8988T (cell line): ENCODE data around the gene ACSS2.
"Not testable (repeated sequence)": the region's sequence is repeated elsewhere in the genome, so short reads cannot be mapped to it uniquely, and the experiment has no call there.

Experiments
- DNase-seq: peaks from one replicate; pipeline ENCODE4 v3.0.0; 2011

The ACSS2 gene

DNA sequence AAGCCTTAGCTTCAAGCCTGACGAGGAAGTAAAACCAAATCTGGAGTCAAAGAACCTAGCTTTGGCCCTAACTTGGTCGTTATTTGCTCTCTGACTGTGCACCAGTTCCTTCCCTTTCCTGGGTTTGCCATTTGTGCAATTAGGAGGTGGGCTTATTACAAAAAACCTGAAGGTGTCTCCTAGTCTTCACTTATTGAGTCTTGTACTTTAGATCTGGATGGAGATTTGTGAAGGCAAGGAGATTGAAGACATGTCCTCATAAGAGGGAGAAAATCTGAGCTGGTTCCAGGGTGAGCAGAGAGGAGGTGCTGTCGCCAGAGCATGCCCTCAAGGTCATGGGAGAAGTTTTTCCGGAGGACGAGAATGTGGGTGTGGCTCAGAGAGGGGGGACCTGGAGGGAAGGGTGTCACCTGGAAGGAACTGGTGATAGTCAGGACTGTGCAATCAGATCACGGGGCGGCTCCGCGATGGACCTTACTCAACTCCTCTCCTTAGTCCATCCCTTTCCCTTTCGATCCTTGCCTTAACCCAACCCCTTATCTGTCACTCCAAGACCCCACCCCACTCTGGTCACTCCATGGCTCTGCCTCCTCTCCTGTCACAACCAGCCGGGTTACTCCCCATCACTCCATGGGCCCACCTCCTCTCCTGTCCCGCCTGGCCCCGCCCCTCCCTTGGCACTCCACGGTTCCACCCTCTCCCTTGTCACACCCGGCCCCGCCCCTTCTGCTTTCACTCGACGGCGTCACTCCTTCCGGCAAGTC is 588 bp upstream of the ACSS2 start:
- DNase-seq, result peak; percentile 73

DNA sequence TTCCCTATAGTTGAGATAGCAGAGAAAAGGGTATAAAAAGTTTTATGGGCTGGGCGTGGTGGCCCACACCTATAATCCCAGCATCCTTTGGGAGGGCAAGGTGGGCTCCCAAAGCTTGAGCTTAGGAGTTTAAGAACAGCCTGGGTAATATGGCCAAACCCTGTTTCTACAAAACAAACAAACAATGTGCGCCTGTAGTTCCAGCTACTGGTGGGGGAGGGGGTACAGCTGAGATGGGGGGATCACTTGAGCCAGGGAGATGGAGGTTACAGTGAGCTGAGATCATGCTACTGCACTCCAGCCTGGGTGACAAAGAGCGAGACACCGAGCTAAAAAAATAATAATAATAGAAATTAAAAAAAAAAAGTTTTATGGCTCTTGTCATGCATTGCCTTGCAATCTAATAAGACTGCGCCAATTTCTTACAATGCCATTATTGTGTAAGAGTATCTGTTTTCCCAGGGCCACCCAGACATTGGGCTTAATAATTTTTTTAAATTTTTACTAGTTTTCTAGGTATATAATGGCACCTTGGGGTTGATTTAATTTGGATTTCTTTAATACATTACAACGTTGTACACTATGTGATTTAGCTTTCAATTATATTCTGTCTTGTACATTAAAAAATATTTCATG is 3.9 kb downstream of the ACSS2 start:
- DNase-seq, result no peak

DNA sequence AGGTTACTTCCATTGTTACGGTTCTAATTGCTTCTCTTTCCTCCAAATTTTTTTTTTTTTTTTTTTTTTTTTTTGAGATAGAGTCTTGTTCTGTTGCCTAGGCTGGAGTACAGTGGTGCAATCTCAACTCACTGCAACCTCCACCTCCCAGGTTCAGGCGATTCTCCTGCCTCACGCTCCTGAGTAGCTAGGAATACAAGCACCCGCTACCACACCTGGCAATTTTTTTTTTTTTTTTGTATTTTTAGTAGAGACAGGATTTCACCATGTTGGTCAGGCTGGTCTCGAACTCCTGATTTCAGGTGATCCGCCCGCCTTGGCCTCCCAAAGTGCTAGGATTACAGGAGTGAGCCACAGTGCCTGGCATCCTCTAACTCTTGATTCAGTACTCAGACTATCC is 4.6 kb downstream of the ACSS2 start:
- not testable (repeated sequence) for DNase-seq

DNA sequence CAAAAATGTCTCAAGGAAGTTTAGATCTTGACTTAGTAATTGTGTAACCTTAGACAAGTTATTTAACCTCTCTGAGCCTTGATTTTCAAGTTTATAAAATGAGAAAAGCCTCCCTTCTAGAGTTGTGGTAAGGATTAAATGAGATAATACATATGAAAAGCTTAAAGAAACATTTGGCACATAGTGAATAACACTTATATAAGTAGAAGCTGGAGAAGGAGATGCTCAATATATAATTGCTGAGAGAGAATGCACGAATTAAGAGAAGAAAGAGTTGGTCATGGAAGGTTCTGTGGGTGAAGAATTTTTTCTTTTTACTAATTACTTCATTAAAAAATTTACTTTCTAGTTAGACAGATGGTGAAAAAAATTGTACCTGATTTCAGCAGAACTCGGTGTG is 5.3 kb downstream of the ACSS2 start:
- no peak for DNase-seq

- no peak for DNase-seq
Observed at GRCh38 chr20:34883087-34883688, 6.8 kb downstream of the ACSS2 start.

GRCh38 chr20:34883809-34884208 is 7.4 kb downstream of the ACSS2 start:
- no peak for DNase-seq

GRCh38 chr20:34884260-34884659 is 7.8 kb downstream of the ACSS2 start:
- DNase-seq, result no peak

- no peak for DNase-seq
Observed at GRCh38 chr20:34886122-34886521, 9.7 kb downstream of the ACSS2 start.

GRCh38 chr20:34887023-34887422 is 10.6 kb downstream of the ACSS2 start:
- no peak for DNase-seq

GRCh38 chr20:34888468-34888867 is 12.1 kb downstream of the ACSS2 start:
- no peak for DNase-seq

DNA sequence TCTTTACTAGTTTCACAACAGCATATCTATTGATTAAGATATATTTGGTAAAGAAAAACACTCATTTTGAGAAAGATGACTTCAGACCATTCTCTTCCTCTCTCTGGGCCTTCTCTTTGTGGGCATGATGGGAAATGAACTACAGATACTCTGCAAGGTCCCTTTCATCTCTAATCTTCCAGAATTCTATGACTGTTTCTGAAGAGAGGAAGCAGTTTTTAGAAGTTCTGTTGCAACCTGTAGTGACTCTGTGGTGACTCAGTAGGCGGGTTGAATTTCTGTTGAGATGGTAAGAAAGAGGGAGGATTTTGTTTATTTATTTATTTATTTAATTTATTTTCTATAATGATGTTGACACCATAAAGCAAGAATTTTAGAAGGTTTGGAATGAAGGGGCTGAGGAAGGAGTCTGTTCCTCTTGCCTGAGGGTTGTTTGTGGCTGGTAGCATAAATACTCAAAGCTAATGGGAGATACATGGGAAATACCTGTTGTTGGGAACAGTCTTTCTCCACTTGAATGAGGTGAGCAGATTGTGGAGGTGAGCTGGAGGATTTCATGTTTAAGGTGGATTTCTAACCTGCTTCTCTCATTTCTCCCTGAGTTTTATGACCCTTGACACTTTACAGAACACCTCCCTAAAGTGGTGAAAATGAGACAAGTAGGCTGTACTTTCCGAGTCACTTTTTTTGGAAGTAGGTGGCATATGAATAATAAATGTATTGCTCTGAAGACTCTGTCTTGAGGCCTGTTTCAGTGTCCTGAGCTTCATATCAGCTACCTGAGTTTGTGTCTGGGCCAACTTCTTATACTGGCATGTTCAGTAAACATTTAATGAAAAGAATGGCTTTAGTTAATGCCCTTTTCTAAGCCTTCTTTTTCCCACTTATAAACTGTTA is 15.0 kb downstream of the ACSS2 start:
- DNase-seq, result no peak

DNA sequence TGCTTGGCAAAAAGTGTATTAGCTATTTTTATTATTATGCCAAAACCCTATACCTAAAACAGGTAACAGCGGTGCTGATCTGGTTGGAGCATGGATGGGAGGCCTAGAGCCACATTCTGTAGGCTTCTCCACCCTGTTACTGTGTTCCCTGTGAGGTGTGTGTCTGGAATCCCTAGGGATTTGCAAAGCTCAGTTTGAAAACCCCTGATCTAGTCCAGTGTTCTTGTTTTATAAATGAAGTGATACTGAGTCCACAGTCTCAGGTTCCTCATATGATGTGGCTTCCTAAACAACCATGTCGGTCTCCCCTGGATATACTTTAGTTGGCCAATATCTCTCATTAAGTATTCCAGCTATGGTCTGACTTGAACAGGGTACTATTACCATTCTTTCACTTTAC is 16.3 kb downstream of the ACSS2 start:
- DNase-seq, result no peak

DNA sequence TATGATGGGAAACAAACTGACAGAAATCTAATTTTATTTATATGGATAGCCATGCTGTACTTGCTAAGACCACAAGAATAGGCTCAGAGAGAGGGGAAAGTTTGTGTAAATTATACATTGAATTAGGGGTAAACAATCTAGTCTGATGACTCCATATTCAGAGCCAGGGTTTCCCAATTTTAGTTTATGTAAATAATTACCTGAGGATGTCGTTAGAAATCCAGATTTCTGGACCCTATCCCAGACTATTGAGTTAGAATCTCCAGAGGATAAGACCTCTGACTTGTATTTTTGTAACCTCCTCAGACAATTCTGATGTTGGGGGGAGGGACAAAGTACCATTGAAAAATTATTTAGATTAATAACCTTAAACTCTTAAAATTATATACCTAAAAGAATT is 18.3 kb downstream of the ACSS2 start:
- DNase-seq, result no peak

- DNase-seq, result no peak
Observed at GRCh38 chr20:34895465-34895864, 19.1 kb downstream of the ACSS2 start.

DNA sequence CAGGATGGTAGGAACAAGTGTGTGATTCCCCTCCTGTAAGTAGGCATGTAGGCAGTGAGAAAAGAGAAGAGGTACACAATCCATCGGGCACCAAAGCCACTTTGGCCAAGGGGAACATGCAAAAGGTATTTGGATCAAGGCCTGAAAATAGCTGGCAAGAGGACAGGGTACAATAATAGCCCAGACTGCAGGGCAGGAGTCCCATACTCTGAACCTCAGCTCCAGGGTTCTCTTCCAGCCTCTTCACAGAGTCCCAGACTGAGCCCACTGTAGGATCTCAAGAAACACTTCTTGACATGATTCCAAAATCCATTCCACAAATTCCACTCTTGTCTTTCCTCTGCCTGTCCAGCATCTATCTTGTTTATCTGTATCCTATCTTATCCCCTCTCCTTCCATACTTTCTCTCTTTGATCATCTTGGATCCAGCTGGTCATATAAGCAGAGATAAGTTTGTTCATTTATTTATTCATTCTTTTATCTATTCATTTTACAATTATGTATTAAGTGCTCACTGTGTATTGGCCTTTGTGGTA is 19.7 kb downstream of the ACSS2 start:
- no peak for DNase-seq

GRCh38 chr20:34898129-34898528 is 21.7 kb downstream of the ACSS2 start:
- DNase-seq, result not testable (repeated sequence)

GRCh38 chr20:34898731-34899130 is 22.3 kb downstream of the ACSS2 start:
- not testable (repeated sequence) for DNase-seq

- no peak for DNase-seq
Observed at GRCh38 chr20:34904202-34904621, 27.8 kb downstream of the ACSS2 start.

DNA sequence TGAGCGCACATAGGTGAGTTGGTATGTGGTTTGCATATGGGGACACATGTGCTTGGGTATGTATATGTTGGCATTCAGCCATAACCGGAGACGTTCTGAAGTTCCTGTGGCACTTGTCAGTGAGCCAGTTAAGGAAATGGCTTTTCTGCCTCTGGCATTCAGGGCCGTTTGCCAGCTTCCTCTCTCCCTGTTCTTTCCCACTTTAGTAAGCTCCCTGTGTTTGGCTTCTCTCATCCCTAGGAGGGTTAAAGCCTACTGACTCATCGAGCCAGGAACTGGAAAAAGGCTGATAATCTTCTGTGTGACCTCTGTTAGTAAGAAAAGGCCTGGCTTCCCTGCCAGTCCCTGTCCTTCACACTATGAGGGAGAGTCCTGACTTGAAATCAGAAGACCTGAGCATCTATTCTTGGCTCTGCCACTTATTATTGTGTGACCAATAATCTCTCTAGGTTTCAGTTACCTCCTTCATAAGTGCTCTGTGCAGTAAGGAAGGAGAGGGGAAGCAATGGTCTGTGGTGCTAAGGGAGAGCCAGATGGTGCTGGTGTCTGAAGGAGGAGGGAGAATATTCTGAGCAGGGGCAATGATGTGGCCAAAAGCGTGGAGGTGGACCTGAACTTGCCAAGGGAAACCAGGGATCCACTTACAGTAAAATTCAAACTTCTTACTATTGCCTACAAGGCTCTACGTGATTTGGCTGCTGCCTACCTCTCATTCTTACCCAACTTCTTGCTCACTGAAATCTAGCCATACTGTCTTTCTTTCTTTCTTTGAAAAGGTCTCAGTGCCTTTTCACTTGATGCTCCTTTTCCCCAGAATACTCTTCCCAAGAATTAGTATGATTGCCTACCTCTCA is 31.4 kb downstream of the ACSS2 start:
- peak; percentile 49 for DNase-seq

GRCh38 chr20:34915131-34915530 is 38.7 kb downstream of the ACSS2 start:
- DNase-seq, result no peak

DNA sequence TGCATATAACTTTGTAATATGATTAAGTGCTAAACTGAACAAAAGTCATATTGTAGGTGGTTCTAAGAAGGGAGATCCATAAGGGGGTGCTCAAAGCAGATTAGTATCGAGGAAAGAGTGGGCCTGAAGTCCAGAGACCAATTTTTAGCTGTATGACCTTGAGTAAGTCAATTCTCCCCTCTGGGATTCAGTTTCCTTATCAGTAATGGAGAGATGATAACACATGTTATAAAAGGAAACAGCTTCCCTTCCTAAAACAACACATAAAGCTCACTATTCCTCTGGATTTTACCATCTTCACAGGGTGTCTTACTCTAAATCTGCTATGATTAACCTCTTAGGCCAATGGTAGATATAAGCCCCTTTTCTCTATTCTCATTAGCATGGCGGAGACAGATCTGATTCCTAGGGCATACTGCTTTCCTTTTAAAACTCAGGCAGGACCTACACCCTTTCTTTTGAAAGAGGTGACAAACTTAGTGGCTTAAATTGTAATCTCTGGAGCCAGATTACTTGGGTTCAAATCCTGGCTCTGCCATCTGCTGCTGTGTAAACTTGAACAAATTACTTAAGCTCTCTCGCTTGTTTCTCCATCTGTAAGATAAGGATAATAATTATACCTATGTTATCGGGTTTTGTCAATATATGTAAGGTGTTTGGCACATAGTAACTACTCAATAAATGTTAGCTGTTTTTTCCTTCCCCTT is 39.5 kb downstream of the ACSS2 start:
- DNase-seq, result no peak
